Endothelial cell of umbilical vein (primary cell): ENCODE measurements around the gene SH3BP4. TPM values are rescaled to one million over a fixed set of nuclear protein-coding genes. Genes with fewer than 3 reads are reported as not detected.

Experiments
- BruUV-seq: library from RNA; stranded (reverse); fragments of 400-500 nt; replicated peaks from 2 replicates; lab custom pipeline; 2021; lab: Mats Ljungman, UMichigan
- CTCF ChIA-PET: fragments of 300-600, 350-600 bp; sonication (Branson Sonifier 250); formaldehyde crosslinking; loops from one replicate; lab custom pipeline; 2021; ENCODE audit warnings: antibody characterized with exemption, inconsistent platforms; lab: Charles Lee
- POLR2A ChIA-PET: fragments of 300-600, 350-600 bp; sonication (Branson Sonifier 250); formaldehyde crosslinking; loops from one replicate; lab custom pipeline; 2021; ENCODE audit warnings: antibody characterized with exemption, inconsistent platforms; lab: Charles Lee
- DNase-seq: peaks from one replicate; pipeline ENCODE4 v3.0.0-alpha.2; 2011; ENCODE audit warnings: low read depth, low spot score
- FAIRE-seq: peaks from 2 replicates; lab custom pipeline; 2011; peaks lifted over from hg19 to GRCh38; lab: Jason Lieb, UNC
- H2AFZ ChIP-seq: 2 replicates; pipeline ENCODE4 v1.6.0; 2012; ENCODE audit warnings: low read depth, low read length, control low read depth, inconsistent platforms
- H3K27ac ChIP-seq: 2 replicates; pipeline ENCODE4 v1.5.1; 2011; ENCODE audit warnings: low read depth, mild to moderate bottlenecking, control low read depth, low read length, moderate library complexity; ENCODE audit not compliant: insufficient read depth
- H3K27me3 ChIP-seq, 2 experiments: 2 replicates each; pipeline versions ENCODE4 v1.6.0 to v1.6.1; 2011; ENCODE audit warnings: low read length in 2 of 2, mixed read lengths in 1 of 2; ENCODE audit not compliant: control insufficient read depth in 2 of 2, insufficient read depth in 2 of 2
- H3K36me3 ChIP-seq, 2 experiments: 2 replicates in 1 of 2; 3 replicates in 1 of 2; pipeline ENCODE4 v1.5.1; 2011; ENCODE audit warnings: low read length in 2 of 2, mild to moderate bottlenecking in 1 of 2, moderate library complexity in 1 of 2; ENCODE audit not compliant: control insufficient read depth in 2 of 2, insufficient read depth in 2 of 2; ENCODE audit errors: extremely low read depth in 1 of 2
- H3K4me1 ChIP-seq: 3 replicates; pipeline ENCODE4 v1.5.1; 2011; ENCODE audit warnings: mild to moderate bottlenecking, low read length; ENCODE audit not compliant: control insufficient read depth, insufficient read depth; ENCODE audit errors: extremely low read depth
- H3K4me2 ChIP-seq: 2 replicates; pipeline ENCODE4 v1.6.1; 2011; ENCODE audit warnings: low read length, control low read depth, mixed read lengths; ENCODE audit not compliant: insufficient read depth
- H3K4me3 ChIP-seq, 3 experiments: fragments of 200-600 bp in 1 of 3; sonication (generic), shearing (Covaris generic) in 1 of 3; replicated peaks in 1 of 3; 2 replicates each; pipeline ENCODE4 v1.5.1; 2011 to 2016; ENCODE audit warnings: control low read depth in 3 of 3, low read length in 3 of 3, mild to moderate bottlenecking in 2 of 3, inconsistent platforms in 1 of 3, low read depth in 1 of 3, moderate library complexity in 1 of 3; ENCODE audit not compliant: insufficient read depth in 1 of 3
- H3K79me2 ChIP-seq: 2 replicates; pipeline ENCODE4 v1.6.0; 2012; ENCODE audit warnings: low read length, inconsistent platforms; ENCODE audit not compliant: control insufficient read depth, insufficient read depth
- H3K9ac ChIP-seq: replicated peaks from 2 replicates; pipeline ENCODE3; 2011; ENCODE audit warnings: low read length, control low read depth; ENCODE audit not compliant: insufficient read depth; ENCODE audit errors: extremely low read depth
- H3K9me1 ChIP-seq: replicated peaks from 3 replicates; pipeline ENCODE4 v1.6.0; 2011; ENCODE audit warnings: mild to moderate bottlenecking, low read length; ENCODE audit not compliant: control insufficient read depth, insufficient read depth; ENCODE audit errors: extremely low read depth
- H3K9me3 ChIP-seq: replicated peaks from 2 replicates; pipeline ENCODE4 v1.5.1; 2012; ENCODE audit warnings: low read length, inconsistent platforms; ENCODE audit not compliant: control insufficient read depth, insufficient read depth
- H4K20me1 ChIP-seq: replicated peaks from 2 replicates; pipeline ENCODE3; 2011; ENCODE audit warnings: mild to moderate bottlenecking, low read length; ENCODE audit not compliant: control insufficient read depth, insufficient read depth; ENCODE audit errors: extremely low read depth
- CTCF ChIP-seq, 2 donors: IDR thresholded peaks; 1 replicate in 1 of 2; 2 replicates in 1 of 2; pipeline ENCODE4 v1.5.1; 2011; ENCODE audit warnings: low read length in 2 of 2, mild to moderate bottlenecking in 2 of 2, moderate library complexity in 2 of 2, control low read depth in 1 of 2, inconsistent platforms in 1 of 2, low read depth in 1 of 2; ENCODE audit not compliant: insufficient read depth in 1 of 2; ENCODE audit errors: extremely low read depth in 1 of 2
- EZH2 ChIP-seq: IDR thresholded peaks from 2 replicates; pipeline ENCODE4 v1.6.1; 2012; ENCODE audit warnings: borderline replicate concordance, low read depth, mild to moderate bottlenecking, moderate library complexity, low read length, inconsistent platforms; ENCODE audit not compliant: severe bottlenecking
- FOS ChIP-seq: IDR thresholded peaks from 2 replicates; pipeline ENCODE4 v1.6.1; 2011; ENCODE audit warnings: mild to moderate bottlenecking, low read length, moderate library complexity, borderline replicate concordance; ENCODE audit not compliant: insufficient read depth
- GATA2 ChIP-seq: IDR thresholded peaks from 2 replicates; pipeline ENCODE4 v1.7.0; 2011; ENCODE audit warnings: low read depth, mild to moderate bottlenecking, moderate library complexity, mixed read lengths, low read length; ENCODE audit not compliant: insufficient read length, insufficient read depth
- JUN ChIP-seq: IDR thresholded peaks from 2 replicates; pipeline ENCODE4 v1.6.1; 2011; ENCODE audit warnings: borderline replicate concordance, low read depth; ENCODE audit not compliant: insufficient read length, insufficient read depth
- MYC ChIP-seq: IDR thresholded peaks from one replicate; pipeline ENCODE4 v1.6.1; 2011; ENCODE audit warnings: mild to moderate bottlenecking, low read depth, low read length
- POLR2A ChIP-seq: IDR thresholded peaks from 2 replicates; pipeline ENCODE4 v1.6.1; 2012; ENCODE audit warnings: low read depth, mild to moderate bottlenecking, control low read depth, low read length
- POLR2AphosphoS5 ChIP-seq: IDR thresholded peaks from 2 replicates; pipeline ENCODE4 v1.6.1; 2012; ENCODE audit warnings: low read depth, mild to moderate bottlenecking, control low read depth, low read length, moderate library complexity; ENCODE audit not compliant: insufficient read depth
- dilution Hi-C: fragments of 300-500 bp; cut with MboI; formaldehyde crosslinking; loops from one replicate; pipeline ENCODE4 v1.15.0; 2019; ENCODE audit warnings: low sequenced_read_pairs; ENCODE audit not compliant: extremely low pct_ligation_motif_present
- intact Hi-C: fragments of 100-400 bp; cut with micrococcal nuclease; formaldehyde crosslinking; loops from one replicate; pipeline ENCODE4 v1.10.0; 2022
- polyA plus RNA-seq, 4 experiments: library from polyadenylated mRNA; depleted of rRNA in 3 of 4; stranded (reverse) in 3 of 4; unstranded in 1 of 4; fragments of >200 nt; gene quantifications; 2 replicates each; pipeline versions ENCODE4 v1.2.1 to v1.2.3, GENCODE V29; 2011 to 2012; ENCODE audit warnings: missing spikeins in 1 of 4
- total RNA-seq: library from RNA; stranded (reverse); gene quantifications from 2 replicates; pipeline ENCODE4 v1.2.3, GENCODE V29; 2021
- TF ChIP-seq, protein P1 (sequence below): IDR thresholded peaks from 2 replicates; pipeline ENCODE4 v1.6.1; 2011; ENCODE audit not compliant: insufficient read depth, insufficient read length

The SH3BP4 gene
- total and polyA plus RNA-seq, 2 donors (not counting 3 experiments of a cell fraction or from before 2014, with no cell fraction given), result 85.2 to 100.0 TPM

DNA sequence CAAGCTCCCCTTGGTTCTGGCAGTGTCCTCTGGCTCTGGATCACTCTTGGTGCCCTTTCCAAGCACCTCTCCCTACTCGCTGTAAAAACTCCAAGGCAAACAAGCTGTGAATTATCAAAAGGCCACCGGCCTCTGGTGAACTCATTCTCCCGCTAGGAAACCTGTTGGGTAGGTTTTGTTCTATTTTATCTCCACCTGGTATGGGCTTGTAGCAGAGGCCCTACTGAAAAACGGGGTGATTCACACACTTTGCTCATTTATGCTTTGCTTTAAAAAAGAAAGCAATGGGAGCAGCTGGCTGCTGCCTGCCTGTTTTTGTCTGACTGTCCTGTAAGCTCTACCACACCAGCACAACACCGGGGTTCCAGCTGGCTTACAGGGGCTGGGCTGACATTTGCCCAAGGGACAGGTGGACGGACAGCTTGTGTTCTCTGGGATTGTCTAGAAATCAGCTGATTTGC is 56.8 kb downstream of the SH3BP4 start:
- intact Hi-C loops, result no loop called here
- no TSS peak for BruUV-seq
- H3K4me3 ChIP-seq, result no peak overlapping the region
- H3K9me3 ChIP-seq, result no peaks in the 10 kb centered on the region
- no peak for DNase-seq
- ChIA-PET CTCF (interaction anchor here (1.0 to 1.8 kb wide), 5 partner anchors 9 to 108 kb away, joined by 3 to 5 read pairs (median 4); no protein-coding TSS in a partner anchor), POLR2A (no interaction called here)
- peaks cover 100% of the 10 kb centered on the region for H3K79me2 ChIP-seq
- no peak for FAIRE-seq
- H3K36me3 ChIP-seq, result peaks cover under 1 to 10% of the 10 kb centered on the region in 2 experiments
- H2AFZ ChIP-seq, result no peak overlapping the region
- dilution Hi-C loops, result no loop called here
- H3K9ac ChIP-seq, result no peak overlapping the region
- peaks cover 13% of the 10 kb centered on the region for H3K4me1 ChIP-seq
- peaks cover 3% of the 10 kb centered on the region for H4K20me1 ChIP-seq
- no peak overlapping the region for H3K4me2 ChIP-seq
- no peaks in the 10 kb centered on the region for H3K9me1 ChIP-seq
- TF ChIP-seq POLR2A, result no peak
- TF ChIP-seq, protein P1, sequence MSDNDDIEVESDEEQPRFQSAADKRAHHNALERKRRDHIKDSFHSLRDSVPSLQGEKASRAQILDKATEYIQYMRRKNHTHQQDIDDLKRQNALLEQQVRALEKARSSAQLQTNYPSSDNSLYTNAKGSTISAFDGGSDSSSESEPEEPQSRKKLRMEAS, result no peak
- no peak for TF ChIP-seq JUN
- no peak for TF ChIP-seq FOS
- TF ChIP-seq MYC, result no peak
- no peak for TF ChIP-seq GATA2
- TF ChIP-seq POLR2AphosphoS5, result no peak
- no peak for TF ChIP-seq CTCF (IDR thresholded peaks at IDR 0.05; ENCODE audit: extremely low read depth in 1 of 2, insufficient read depth in 1 of 2, low read depth in 1 of 2, low read length in 2 of 2)
- TF ChIP-seq EZH2, result no peak
- no peak overlapping the region for H3K27ac ChIP-seq
- H3K27me3 ChIP-seq, result no peaks in the 10 kb centered on the region
